ENCODE results near the gene PRPF19.

The PRPF19 gene

GRCh38 chr11:60855726-60856633 is 50.4 kb downstream of the PRPF19 start, which contains the start of gene PTGDR2:
PTGDR2 (minus strand) TSS chr11:60855950; CDS start chr11:60853722, 2,228 bp downstream.
- no peak for DNase-seq

- no peak for DNase-seq
Measured at GRCh38 chr11:60854847-60855725, 51.3 kb downstream of the PRPF19 start.

- no peak for DNase-seq
Measured at GRCh38 chr11:60854140-60854846, 52.1 kb downstream of the PRPF19 start.

DNA sequence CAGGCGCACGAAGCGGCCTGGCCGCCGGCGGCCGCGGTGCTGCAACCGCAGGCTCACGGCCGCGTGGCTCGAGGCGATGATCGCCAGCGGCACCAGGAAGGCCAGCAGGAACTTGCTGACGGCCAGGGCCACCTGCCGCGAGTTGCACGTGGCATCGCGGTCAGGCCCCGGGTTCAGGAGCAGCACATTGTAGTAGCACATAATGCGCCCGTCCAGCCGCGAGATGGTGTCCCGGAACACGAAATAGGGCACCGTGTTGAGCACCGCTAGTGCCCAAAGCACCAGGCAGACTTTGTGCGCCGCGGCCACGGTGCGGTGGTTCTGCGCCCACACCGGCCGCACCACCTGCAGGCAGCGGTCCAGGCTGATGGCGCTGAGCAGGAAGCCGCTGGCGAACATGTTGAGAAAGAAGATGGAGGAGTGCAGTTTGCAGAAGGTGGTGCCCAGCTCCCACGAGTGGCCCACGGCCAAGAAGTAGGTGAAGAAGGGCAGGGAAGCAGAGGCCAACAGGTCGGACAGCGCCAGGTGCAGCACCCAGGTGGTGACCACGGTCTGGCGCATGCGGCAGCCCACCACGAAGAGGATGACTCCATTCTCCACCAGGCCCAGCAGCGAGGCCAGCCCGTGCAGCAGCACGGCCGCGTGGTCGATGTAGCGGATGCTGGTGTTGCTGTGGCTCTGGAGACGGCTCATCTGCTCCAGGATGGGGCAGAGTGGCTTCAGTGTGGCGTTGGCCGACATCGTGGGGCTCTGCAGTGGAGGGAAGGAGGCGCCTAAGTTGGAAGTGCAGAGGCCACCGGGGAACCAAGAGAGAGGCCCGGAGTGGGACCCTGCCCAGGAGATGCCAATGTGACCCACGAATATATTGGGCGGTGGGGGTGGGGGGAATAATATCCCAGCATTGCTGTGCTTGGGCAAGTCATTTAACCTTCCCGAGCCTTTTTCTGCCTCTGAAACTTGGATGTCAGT is 53.1 kb downstream of the PRPF19 start:
- DNase-seq, result no peak

- no peak for DNase-seq
Measured at GRCh38 chr11:60852117-60852981, 54.0 kb downstream of the PRPF19 start.

DNA sequence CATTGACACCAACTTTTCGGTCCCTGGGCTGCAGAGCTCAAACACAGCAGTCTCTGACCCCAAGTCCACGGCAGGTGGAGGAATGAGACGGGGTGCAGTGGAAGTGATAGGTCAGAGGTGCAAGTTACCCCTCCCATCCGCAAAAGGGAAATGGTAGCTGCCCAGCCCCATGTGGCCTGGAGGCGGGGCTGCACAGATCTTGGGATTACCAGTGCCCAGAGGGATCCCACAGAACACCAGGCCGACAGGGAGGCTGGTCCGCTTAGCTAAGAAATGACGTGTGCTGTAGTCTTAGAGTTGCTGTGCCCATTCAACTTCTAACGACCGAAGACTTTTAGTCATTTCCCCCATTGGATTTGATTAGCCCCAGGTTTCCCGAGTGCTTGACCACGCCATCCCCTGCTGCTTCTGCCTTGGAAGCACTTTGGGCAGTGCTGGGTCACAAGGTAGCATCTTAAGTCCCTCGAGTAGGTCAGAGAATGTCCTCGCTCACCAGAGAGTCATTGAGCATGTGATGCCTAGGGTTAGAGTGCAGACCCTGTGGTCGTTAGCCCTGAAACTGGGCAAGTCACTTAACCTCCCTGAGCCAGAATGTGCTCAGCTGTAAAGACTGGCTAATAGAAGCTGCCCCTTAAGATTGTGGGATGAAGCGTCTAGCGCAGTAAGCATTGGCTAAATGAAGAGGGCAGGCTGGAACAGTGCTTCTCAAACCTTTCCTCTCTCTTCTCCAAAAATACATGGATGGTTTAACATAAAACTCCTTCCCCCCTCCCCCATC is 54.9 kb downstream of the PRPF19 start:
- DNase-seq, result no peak

DNA sequence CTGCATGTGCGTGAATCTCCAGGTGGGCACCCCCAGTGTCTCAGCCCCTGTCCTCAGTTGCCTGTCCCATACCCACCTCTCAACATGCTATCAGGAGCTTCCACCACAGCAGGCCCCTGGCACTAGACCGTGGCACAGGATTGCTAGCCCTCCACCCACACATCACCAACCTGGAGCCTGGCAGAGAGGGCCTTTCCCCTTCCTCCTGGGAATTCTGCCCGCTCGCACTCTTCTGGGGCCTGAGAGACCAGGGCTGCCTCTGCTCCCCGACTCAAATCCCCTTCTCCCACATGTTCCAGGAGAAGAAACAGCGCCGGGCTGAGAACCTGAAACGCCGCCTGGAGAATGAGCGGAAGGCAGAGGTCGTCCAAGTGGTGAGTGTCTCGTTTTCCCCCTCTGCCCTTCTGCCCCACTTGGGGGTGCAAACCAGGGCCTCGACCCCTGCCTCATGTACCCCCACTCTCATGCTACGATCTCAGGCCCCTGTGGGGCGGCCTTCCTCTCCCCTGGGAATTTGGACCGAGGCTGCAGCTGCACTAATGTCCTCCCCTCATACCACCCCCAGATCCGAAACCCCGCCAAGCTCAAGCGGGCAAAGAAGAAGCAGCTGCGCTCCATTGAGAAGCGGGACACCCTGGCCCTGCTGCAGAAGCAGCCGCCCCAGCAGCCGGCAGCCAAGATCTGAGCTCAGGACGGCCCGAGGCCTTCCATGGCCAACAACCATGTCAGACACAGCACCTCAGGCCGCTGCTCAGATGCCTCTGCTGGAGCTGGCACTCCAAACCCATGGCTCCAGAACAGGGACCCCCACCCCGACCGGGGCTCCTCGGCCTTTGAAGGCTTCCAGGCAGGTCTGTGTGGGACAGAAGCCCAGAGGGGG is 56.5 kb downstream of the PRPF19 start:
- DNase-seq, result no peak

GRCh38 chr11:60848714-60849151 is 57.7 kb downstream of the PRPF19 start:
- DNase-seq, result no peak

GRCh38 chr11:60847896-60848295 is 58.5 kb downstream of the PRPF19 start:
- no peak for DNase-seq

DNA sequence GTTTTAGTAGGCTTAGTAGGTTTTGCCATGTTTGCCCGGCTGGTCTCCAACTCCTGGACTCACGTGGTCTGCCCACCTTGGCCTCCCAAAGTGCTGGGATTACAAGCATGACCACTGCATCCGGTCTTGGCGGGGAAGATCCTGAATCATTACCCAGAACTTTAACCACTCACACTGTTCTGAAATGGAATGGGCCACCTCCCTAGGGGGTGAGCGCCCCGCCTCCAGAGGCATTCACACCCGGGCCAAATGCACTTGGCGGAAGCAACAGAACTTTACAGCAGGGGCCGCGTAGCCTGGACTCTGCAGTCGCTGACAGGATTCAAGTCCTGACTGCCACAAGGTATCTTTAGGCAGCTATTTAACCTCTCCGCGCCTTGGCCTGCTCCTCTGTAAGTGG is 59.1 kb downstream of the PRPF19 start:
- no peak for DNase-seq

DNA sequence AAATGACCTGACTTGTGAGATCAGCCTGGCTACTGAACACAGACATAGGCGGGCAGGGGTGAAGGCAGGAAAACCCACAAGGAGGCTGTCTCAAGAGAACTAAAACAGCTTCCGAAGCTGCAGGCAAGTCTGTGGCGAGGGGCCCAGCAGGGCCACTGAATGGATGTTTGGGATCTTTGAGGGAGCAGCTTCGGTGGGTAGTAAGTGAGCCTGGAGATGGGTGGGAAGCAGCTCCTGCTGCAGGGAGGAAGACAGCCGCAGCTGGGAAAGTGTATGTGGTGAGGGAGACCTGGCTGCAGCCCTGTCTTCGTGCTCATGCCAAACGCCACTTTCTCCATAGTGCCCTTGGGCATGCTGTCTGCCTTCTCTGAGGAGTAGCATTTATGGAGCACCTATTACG is 61.0 kb downstream of the PRPF19 start:
- no peak for DNase-seq

- DNase-seq, result no peak
Measured at GRCh38 chr11:60844870-60845221, 61.5 kb downstream of the PRPF19 start.

DNA sequence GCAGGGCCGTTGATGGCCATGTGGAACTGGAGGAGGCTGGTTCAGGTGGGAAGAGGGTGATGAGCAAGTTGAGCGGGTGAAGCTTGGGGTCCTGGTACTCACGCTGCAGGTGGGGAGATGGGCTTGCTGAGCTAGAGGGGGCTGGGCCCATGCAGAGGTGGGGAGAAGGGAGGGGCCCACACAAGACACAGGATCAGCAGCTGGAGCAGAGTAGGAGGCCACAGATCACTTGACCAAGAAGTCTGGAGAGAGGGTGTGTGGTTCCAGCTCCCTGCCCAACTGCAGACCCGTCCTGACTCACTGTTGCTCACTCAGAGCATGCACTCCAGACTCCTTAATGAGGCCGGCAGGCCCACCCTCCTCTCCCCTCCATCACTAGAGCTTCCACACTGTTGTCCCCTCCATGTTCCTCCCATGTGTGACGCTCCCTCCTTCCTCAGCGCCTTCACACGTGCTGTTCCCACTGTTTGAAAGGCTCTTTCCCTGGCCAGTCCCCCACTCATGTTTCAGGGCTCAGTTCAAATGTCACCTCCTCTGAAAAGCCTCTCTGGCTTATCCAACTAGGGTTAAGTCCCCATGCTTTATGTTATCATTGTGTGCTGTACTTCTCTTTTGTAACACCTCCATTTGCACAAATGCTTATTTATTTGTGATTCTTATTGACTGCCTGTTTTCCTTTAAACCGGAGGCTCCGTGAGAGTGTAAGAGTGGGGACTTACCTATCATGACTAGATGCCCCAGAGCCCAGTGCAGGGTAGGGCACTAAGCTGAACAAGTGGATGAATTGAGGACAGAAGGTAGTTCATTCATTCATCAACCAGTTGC is 62.1 kb downstream of the PRPF19 start:
- DNase-seq, result no peak

- DNase-seq, result no peak
Measured at GRCh38 chr11:60842668-60843600, 63.5 kb downstream of the PRPF19 start.

DNA sequence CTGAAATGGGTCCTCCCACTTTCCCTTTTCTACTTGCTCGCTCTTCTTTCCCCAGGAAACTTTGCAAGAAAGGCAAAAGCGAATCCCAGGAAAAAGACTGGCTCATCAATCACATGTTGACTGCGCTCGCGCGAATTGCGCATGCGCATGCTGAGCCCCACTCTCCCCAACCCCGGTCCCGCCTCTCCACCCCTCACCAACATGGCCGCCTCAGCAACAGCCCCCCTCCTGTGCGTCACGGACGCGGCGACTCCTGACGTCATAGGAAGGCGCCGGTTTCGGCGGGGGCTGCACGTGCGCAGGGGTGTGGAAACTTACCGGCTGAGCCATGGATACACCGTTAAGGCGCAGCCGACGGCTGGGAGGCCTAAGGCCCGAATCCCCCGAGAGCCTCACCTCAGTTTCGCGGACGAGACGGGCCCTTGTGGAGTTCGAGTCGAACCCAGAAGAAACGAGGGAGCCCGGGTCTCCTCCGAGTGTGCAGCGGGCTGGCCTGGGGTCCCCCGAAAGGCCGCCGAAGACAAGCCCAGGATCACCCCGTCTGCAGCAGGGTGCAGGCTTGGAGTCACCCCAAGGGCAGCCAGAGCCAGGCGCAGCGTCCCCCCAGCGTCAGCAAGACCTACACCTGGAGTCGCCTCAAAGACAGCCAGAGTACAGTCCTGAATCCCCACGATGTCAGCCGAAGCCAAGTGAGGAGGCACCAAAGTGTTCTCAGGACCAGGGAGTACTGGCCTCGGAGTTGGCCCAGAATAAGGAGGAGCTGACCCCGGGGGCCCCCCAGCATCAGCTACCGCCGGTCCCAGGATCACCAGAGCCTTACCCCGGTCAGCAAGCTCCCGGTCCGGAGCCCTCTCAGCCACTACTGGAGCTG is 64.4 kb downstream of the PRPF19 start, which contains the start of gene CCDC86:
CCDC86 (plus strand) TSS at position 317 of the 871 bp plus-strand sequence; CDS start at position 329, 12 bp downstream.
- peak; percentile 94 for DNase-seq
